Germinal center (tissue), 1 donor: ENCODE results near the gene CDX4.
"Not testable (repeated sequence)": the region's sequence is repeated elsewhere in the genome, so short reads cannot be mapped to it uniquely, and the experiment has no call there.

Source experiments
- DNase-seq: peaks from one replicate; pipeline ENCODE4 v3.0.0; 2012; ENCODE audit warnings: mixed read lengths, low spot score

Gene CDX4, protein sequence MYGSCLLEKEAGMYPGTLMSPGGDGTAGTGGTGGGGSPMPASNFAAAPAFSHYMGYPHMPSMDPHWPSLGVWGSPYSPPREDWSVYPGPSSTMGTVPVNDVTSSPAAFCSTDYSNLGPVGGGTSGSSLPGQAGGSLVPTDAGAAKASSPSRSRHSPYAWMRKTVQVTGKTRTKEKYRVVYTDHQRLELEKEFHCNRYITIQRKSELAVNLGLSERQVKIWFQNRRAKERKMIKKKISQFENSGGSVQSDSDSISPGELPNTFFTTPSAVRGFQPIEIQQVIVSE

DNA sequence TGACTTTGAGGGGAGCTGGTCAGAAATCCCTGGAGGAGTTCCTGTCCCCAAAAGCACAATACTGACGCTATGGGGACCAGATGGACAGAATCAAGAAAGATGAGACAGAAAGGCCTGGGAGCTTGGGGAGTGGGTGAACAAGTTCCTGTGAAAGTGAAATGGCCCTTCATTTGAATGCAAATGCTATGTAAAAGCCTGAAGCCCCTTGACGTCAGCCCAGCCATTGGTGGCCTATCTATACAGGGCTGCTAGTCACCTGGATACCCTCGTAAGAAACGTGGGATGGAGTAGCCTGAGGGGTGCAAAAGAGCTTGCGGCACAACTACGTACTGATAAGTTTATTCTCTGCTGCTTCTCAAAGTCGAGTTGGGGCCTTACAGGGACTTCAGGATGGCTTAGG, at the start of gene CDX4:
Gene CDX4, plus strand, starts transcription at position 223 of the 400 bp plus-strand sequence. CDS start 201 bp downstream, outside the sequence.
- no peak for DNase-seq

DNA sequence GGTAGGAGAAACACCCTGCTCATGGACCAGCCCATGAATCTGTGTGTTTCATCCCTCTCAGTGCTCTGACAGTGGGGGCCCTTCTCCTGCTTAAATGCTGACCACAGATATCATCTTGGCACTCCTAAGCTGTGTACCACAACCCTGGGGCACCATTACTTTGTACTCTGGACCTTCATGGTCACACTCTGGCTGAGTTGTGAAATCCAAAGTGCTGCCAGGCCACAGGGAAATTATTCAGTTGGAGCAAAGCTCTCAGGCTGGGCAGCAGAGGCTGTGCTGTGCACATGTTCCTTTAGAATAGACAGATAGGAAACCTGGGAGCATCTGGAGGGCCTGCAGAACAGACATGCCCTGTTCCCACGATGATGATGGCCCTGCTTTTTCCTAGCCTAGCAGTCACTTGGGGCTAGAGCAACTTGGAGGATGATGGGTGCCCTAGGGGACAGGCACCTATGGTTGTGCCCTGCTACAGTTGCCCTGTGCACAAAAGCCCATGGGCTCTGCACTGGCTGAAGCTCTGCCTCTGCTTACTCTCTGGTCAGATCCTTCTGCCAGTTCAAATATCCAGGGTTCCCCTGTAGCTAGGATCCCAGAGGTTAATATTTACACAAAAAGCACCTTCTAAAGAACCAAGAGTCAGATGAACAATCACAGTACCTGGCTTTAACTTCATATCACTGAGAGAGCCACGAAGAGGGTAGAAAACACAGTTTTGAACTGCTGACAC, 48.5 kb upstream of the CDX4 start:
- no peak for DNase-seq

DNA sequence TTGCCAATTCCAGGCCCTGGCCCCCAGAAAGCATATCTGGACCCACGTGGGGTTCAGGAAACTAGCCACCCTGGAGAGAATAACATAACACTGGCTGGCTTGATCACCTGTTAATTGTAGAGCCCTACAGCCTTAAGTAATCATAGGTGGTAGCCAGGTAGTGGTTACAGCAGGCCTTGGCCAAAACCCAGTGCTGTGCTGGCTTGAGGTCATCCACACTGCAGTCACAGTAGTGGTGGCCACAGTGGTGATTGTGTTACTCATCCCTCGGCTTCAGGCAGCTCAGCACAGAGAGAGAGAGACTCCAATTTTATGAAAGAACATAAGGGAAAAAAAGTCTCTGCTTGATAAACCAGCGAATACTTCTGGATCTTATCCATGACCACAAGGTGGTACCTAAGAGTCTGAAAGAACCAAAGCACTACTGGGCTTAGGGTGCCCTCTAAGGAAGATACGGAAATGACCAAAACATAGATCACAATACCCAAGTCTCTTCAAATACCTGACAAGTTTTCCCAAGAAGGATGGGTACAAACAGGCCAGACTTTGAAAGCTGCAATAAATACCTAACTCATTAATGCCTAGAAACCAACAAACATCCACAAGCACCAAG, 46.6 kb upstream of the CDX4 start:
- no peak for DNase-seq

DNA sequence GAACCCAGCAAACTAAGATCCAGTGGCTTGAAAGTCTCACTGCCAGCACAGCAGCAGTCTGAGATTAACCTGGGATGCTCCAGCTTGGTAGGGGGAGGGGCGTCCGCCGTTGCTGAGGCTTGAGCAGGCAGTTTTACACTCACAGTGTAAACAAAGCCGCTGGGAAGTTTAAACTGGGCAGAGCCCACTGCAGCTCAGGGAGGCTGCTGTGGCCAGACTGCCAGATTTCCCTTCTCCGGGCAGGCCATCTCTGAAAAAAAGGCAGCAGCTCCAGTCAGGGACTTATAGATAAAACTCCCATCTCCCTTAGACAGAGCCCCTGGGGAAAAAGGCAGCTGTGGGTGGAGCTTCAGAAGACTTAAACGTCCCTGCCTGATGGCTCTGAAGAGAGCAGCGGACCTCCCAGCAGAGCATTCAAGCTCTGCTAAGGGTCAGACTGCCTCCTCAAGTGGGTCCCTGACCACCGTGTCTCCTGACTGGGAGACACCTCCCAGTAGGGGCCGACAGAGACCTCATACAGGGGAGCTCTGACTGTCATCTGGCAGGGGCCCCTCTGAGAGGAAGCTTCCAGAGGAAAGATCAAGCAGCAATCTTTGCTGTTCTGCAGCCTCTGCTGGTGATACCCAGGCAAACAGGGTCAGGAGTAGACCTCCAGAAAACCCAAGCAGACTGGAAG, 45.1 kb upstream of the CDX4 start:
- DNase-seq: no peak

DNA sequence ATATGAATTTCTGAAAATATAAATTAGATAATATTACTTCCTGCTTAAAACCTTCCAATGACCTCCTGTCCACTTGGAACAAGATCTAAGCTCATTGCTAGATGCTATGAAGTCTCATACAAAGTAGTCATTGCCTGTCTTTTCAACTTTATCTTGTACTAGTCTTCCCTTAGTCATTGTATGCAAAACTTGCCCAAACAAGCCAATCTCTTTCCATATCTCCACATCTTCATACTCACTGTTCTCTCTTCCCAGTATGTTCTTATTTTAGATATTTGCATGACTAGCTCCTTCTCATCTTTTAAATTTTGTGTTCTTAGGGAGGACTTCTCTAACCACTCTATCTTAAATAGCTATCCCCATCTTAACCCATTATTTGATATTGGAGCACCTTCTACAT, 33.9 kb upstream of the CDX4 start:
- no peak for DNase-seq

DNA sequence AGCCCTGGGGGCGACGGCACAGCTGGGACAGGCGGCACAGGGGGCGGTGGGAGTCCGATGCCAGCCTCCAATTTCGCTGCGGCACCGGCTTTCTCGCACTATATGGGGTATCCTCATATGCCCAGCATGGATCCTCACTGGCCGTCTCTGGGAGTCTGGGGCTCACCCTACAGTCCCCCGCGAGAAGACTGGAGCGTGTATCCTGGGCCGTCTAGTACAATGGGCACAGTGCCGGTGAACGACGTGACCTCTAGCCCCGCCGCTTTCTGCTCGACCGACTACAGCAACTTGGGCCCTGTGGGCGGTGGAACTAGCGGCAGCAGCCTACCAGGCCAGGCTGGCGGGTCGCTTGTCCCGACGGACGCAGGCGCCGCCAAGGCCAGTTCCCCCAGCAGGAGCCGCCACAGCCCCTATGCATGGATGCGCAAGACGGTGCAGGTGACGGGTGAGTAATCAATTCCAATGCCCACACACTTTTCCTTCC, 500 bp downstream of the CDX4 start:
- no peak for DNase-seq

DNA sequence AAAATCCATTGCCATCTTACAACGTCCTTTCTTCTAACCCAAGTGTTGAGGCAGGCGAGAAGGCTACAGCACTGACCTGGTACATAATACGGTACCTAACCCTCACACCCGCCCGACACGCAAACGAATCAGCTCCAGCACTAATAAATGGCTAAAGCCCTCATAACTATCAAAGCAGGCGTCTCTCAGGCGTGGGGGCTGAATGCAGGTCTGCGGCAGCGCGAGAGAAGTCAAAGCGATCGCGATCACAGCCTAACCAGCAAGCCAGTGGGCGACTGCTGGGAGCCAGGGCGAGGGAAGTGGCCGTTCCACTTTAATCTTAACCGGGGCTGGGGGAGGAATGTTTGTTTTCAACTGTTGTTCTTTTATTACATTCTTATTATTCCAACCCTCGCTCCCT, 1.5 kb downstream of the CDX4 start:
- no peak for DNase-seq

DNA sequence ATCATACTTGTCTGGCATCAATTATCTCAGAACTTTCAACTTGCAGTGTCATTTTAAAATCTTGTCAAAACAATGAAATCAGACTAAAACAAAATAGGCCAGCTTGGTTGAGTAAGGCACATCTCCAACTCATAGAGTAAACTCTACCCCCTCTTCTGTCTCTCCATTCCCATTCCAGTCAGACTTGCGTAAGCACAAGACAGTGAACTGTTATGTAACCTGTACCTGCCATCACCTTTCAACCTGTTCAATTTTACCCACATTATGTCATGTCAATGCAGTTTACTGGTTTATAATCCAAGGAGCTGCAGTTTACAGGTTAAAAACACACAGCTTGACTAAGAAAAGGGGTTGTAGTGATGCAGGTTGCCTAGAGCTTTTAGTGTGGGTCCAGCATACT, 8.3 kb downstream of the CDX4 start:
- no peak for DNase-seq

DNA sequence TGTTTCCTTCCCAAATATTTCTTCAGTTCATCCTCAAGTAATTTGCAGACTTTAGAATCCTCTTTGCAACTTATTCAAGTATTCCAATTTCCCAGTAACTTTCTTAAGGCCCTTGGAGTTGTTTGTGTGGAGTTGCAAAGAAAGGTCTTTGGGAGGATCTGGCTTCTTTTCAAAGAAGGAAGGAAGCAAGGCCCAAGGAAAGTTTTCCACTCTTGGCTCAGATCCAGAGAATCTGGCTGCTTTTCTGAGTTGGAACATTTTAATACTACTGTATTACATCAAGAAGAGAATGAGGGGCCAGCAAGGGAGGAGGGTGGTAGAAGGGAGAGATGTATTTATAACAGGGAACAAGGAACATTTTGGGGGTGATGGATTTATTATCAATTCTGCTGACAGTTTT, 10.5 kb downstream of the CDX4 start:
- DNase-seq: no peak

DNA sequence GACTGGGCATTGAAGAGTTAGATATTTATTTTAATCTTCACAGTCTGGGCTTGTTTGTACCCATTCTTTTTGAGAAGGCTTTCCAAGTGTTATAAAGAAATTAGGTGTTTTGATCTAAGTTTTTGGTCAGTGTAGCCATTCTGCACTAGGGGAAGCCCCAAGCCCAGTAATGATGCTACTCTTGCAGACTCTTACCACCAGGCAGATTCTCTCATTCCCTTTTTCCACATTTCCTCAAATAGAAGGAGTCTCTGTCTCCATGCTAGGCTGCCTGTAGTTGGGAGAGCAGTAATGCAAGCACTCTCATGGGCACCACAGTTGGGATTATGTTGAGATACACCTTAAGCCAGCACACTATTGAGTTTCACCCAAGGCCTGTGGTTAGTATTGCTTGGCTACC, 21.5 kb downstream of the CDX4 start:
- DNase-seq: no peak

DNA sequence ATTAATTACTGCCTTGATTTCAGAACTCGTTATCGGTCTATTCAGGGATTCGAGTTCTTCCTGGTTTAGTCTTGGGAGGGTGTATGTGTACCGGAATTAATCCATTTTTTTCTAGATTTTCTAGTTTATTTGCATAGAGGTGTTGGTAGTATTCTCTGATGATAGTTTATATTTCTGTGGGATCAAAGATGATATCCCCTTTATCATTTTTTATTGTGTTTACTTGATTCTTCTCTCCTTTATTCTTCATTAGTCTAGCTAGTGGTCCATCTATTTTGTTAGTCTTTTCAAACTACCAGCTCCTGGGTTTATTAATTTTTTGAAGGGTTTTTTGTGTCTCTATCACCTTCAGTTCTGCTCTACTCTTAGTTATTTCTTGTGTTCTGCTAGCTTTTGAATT, 32.1 kb downstream of the CDX4 start:
- DNase-seq: no peak

DNA sequence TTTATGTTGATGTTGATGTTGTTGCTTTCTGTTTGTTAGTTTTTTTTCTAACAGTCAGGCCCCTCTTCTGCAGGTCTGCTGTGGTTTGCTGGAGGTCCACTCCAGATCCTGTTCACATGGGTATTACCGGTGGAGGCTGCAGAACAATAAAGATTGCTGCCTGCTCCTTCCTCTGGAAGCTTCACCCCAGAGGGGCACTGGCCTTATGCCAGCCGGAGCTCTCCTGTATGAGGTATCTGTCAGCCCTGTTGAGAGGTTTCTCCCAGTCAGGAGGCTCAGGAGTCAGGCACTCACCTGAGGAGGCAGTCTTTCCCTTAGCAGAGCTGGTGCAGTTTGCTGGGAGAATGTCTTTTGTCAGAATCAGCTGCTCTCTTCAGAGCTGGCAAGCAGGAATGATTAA, 34.7 kb downstream of the CDX4 start:
- DNase-seq: no peak

DNA sequence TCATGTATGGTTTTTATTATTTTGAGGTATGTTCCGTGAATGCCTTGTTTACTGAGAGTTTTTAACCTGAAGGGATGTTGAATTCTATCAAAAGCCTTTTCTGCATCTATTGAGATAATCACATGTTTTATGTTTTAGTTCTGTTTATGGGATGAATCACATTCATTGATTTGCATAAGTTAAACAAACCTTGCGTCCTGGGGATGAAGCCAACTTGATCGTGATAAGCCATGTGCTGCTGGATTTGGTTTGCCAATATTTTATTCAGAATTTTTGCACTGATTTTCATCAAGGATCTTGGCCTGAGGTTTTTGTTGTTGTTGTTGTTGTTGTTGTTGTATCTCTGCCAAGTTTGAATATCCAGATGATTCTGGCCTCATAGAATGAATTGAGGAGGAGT, 43.8 kb downstream of the CDX4 start:
- DNase-seq: no peak

DNA sequence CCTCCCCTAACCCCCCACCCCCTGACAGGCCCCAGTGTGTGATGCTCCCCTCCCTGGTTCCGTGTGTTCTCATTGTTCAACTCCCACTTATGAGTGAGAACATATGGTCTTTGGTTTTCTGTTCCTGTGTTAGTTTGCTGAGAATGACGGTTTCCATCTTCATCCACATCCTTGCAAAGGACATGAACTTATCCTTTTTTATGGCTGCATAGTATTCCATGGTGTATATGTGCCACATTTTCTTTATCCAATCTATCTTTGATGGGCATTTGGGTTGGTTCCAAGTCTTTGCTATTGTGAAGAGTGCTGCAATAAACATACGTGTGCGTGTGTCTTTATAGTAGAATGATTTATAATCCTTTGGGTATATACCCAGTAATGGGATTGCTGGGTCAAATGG, 45.3 kb downstream of the CDX4 start:
- DNase-seq: not testable (repeated sequence)
